K562 (cell line): ENCODE results near the gene GPR78. TPM values are rescaled to one million over a fixed set of nuclear protein-coding genes. Genes with fewer than 3 reads are reported as not detected.

ENCODE experiments used
- ATF7 ChIP-seq: fragments of 450-650 bp; IDR thresholded peaks from 2 replicates; pipeline ENCODE4 v1.7.1; 2014; ENCODE audit warnings: mild to moderate bottlenecking, moderate library complexity
- CEBPB ChIP-seq: fragments of 450-650 bp; IDR thresholded peaks from 2 replicates; pipeline ENCODE4 v1.6.1; 2016; ENCODE audit warnings: missing genetic modification characterization, missing compliant biosample characterization
- E2F3 ChIP-seq: fragments of 250-450 bp; sonication (Bioruptor Pico); IDR thresholded peaks from 2 replicates; pipeline ENCODE4 v1.4.0; 2020; ENCODE audit warnings: mild to moderate bottlenecking
- GTF2E2 ChIP-seq: fragments of 200-800 bp; sonication (Bioruptor generic); IDR thresholded peaks from 2 replicates; pipeline ENCODE4 v1.6.1; 2016; ENCODE audit warnings: missing genetic modification characterization, missing compliant biosample characterization
- HDAC6 ChIP-seq: IDR thresholded peaks from 2 replicates; pipeline ENCODE4 v1.6.1; 2012; ENCODE audit warnings: low read depth, mild to moderate bottlenecking, control low read depth, inconsistent platforms, low read length, moderate library complexity
- HEY1 ChIP-seq: fragments of 250-450 bp; sonication (Bioruptor Pico); IDR thresholded peaks from 2 replicates; pipeline ENCODE4 v1.5.0; 2020; ENCODE audit warnings: mild to moderate bottlenecking, moderate library complexity, borderline replicate concordance
- MCM7 ChIP-seq, 2 experiments: fragments of 450-650 bp; IDR thresholded peaks; 2 replicates each; pipeline ENCODE4 v1.6.1; 2016 to 2018
- NFRKB ChIP-seq: fragments of 450-650 bp; IDR thresholded peaks from 2 replicates; pipeline ENCODE4 v1.6.1; 2016; ENCODE audit warnings: low read depth
- RFX5 ChIP-seq: IDR thresholded peaks from 2 replicates; pipeline ENCODE4 v1.6.1; 2011; ENCODE audit warnings: low read depth, mild to moderate bottlenecking, improper control_type of control experiment, low read length
- SIRT6 ChIP-seq: IDR thresholded peaks from one replicate; pipeline ENCODE4 v1.6.1; 2012; ENCODE audit warnings: low read depth, mild to moderate bottlenecking, control low read depth, inconsistent platforms, low read length, moderate library complexity
- SNIP1 ChIP-seq: fragments of 450-650 bp; IDR thresholded peaks from 2 replicates; pipeline ENCODE4 v1.7.1; 2017; ENCODE audit warnings: low read depth, mild to moderate bottlenecking
- ZNF282 ChIP-seq: sonication (generic); formaldehyde crosslinking; IDR thresholded peaks from 2 replicates; pipeline ENCODE4 v1.8.1; 2023; ENCODE audit warnings: missing genetic modification reagents
- ZNF436 ChIP-seq: fragments of 250-450, 450-650 bp; sonication (Bioruptor Pico); formaldehyde crosslinking; IDR thresholded peaks from 2 replicates; pipeline ENCODE4 v1.7.0; 2020; ENCODE audit warnings: mild to moderate bottlenecking
- ZNF644 ChIP-seq: fragments of 200-800 bp; sonication (Bioruptor generic); IDR thresholded peaks from 2 replicates; pipeline ENCODE4 v1.6.1; 2016; ENCODE audit warnings: low read depth, missing genetic modification characterization, missing compliant biosample characterization
- polyA plus RNA-seq, 8 experiments: library from polyadenylated mRNA; depleted of rRNA in 4 of 8; stranded (reverse) in 5 of 8; unstranded in 3 of 8; fragments of >200 nt; fragmentation: Nextera tagmentation in 2 of 8; fragmentation: Illumina TruSeq in 1 of 8; extraction: Ambion mirVana in 2 of 8; extraction: Trizol in 1 of 8; gene quantifications; 2 replicates each; pipeline versions ENCODE4 v1.2.1 to v1.2.3, GENCODE V29; 2011 to 2014; ENCODE audit warnings: inconsistent platforms in 1 of 8, missing spikeins in 1 of 8
- total RNA-seq, 7 experiments: library from RNA; depleted of rRNA in 6 of 7; stranded (reverse); fragments of >200 nt in 6 of 7; fragmentation: Illumina TruSeq in 2 of 7; extraction: Trizol in 2 of 7; gene quantifications; 2 replicates each; pipeline versions ENCODE4 v1.2.1 to v1.2.3, GENCODE V29; 2011 to 2021; ENCODE audit warnings: low replicate concordance in 1 of 7
- TF ChIP-seq, protein P1 (sequence below): fragments of 250-450 bp; sonication (Bioruptor Pico); IDR thresholded peaks from 2 replicates; pipeline ENCODE4 v1.8.0; 2021; ENCODE audit warnings: moderate library complexity, mild to moderate bottlenecking, inconsistent platforms
- TF ChIP-seq, protein P2 (sequence below): fragments of 450-650 bp; IDR thresholded peaks from 2 replicates; pipeline ENCODE4 v1.6.1; 2018; ENCODE audit warnings: mild to moderate bottlenecking, low read depth; ENCODE audit not compliant: partially characterized antibody
- TF ChIP-seq, protein P3 (sequence below): IDR thresholded peaks from 2 replicates; pipeline ENCODE4 v1.6.1; 2016; ENCODE audit warnings: missing genetic modification characterization, missing compliant biosample characterization
- TF ChIP-seq, protein P4 (sequence below), 2 experiments: fragments of 450-650 bp; conservative IDR thresholded peaks; 2 replicates each; pipeline ENCODE4 v1.6.1; 2017; ENCODE audit warnings: mild to moderate bottlenecking in 2 of 2, moderate library complexity in 2 of 2
- TF ChIP-seq, protein P5 (sequence below): fragments of 250-450 bp; sonication (Bioruptor Pico); IDR thresholded peaks from 2 replicates; pipeline ENCODE4 v1.5.0; 2021
- TF ChIP-seq, protein P6 (sequence below): sonication (generic); formaldehyde crosslinking; IDR thresholded peaks from 2 replicates; pipeline ENCODE4 v1.8.0; 2022; ENCODE audit warnings: mild to moderate bottlenecking, missing genetic modification reagents, borderline replicate concordance

GPR78 gene
- total and polyA plus RNA-seq, 9 of the 15 experiments (the other 6 are each of a cell fraction or from before 2014, with no cell fraction given), result 0.04 to 0.13 (median 0.07) TPM; not detected in 4

DNA sequence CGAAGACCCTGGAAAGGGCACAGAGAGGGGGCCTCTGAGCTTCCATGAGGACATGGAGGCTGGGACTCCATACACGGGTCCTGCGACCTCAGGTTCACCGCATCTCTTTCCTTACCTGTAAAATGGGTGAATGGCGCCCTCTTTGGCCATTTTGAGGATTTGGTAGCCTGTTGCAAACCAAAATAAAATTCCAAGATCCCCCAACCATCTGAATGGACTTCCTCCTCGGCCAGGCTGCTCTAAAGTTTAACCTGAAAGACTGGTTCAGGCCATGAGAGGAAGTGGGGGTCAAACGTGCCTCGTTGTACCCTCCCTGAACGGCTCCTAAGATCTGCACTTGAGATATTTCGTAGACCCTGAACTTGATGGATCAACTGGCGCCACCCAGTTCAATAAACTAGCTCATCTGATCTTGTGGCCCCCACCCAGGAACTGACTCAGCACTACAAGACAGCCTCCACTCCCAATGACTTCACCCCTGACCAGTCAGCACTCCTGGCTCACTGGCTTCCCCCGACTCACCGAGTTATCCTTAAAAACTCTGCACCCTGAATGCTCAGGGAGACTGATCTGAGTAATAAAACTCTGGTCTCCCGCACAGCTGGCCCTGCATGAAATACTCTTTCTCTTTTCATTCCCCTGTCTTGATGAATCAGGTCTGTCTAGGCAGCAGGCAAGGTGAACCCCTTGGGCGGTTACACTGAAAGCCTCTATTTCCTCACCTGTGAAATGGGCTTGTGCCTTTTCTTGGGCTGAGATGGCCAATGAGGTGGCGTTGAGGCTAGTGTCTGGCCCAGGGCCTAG lies 32.9 kb upstream of the GPR78 start (continued):
- TF ChIP-seq, protein P1, sequence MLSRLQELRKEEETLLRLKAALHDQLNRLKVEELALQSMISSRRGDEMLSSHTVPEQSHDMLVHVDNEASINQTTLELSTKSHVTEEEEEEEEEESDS (CRISPR knock-in tag), result no peak
- TF ChIP-seq, protein P2, sequence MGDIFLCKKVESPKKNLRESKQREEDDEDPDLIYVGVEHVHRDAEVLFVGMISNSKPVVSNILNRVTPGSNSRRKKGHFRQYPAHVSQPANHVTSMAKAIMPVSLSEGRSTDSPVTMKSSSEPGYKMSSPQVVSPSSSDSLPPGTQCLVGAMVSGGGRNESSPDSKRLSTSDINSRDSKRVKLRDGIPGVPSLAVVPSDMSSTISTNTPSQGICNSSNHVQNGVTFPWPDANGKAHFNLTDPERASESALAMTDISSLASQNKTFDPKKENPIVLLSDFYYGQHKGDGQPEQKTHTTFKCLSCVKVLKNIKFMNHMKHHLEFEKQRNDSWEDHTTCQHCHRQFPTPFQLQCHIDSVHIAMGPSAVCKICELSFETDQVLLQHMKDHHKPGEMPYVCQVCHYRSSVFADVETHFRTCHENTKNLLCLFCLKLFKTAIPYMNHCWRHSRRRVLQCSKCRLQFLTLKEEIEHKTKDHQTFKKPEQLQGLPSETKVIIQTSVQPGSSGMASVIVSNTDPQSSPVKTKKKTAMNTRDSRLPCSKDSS, result no peak
- TF ChIP-seq HEY1, result no peak
- no peak for TF ChIP-seq ZNF282
- no peak for TF ChIP-seq SNIP1
- no peak for TF ChIP-seq MCM7 (IDR thresholded peaks at IDR 0.05)
- TF ChIP-seq, protein P3, sequence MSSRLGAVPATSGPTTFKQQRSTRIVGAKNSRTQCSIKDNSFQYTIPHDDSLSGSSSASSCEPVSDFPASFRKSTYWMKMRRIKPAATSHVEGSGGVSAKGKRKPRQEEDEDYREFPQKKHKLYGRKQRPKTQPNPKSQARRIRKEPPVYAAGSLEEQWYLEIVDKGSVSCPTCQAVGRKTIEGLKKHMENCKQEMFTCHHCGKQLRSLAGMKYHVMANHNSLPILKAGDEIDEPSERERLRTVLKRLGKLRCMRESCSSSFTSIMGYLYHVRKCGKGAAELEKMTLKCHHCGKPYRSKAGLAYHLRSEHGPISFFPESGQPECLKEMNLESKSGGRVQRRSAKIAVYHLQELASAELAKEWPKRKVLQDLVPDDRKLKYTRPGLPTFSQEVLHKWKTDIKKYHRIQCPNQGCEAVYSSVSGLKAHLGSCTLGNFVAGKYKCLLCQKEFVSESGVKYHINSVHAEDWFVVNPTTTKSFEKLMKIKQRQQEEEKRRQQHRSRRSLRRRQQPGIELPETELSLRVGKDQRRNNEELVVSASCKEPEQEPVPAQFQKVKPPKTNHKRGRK (tag), result no peak
- no peak for TF ChIP-seq RFX5
- no peak for TF ChIP-seq CEBPB (tag)
- TF ChIP-seq ATF7, result peak; percentile 96
- TF ChIP-seq, protein P4, sequence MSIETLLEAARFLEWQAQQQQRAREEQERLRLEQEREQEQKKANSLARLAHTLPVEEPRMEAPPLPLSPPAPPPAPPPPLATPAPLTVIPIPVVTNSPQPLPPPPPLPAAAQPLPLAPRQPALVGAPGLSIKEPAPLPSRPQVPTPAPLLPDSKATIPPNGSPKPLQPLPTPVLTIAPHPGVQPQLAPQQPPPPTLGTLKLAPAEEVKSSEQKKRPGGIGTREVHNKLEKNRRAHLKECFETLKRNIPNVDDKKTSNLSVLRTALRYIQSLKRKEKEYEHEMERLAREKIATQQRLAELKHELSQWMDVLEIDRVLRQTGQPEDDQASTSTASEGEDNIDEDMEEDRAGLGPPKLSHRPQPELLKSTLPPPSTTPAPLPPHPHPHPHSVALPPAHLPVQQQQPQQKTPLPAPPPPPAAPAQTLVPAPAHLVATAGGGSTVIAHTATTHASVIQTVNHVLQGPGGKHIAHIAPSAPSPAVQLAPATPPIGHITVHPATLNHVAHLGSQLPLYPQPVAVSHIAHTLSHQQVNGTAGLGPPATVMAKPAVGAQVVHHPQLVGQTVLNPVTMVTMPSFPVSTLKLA (conservative IDR thresholded peaks at IDR 0.05), result no peak; a peak in 1 of 4 replicates
- peak; percentile 50; the same call in 1 of the 2 replicates for TF ChIP-seq NFRKB
- TF ChIP-seq HDAC6, result no peak
- TF ChIP-seq, protein P5, sequence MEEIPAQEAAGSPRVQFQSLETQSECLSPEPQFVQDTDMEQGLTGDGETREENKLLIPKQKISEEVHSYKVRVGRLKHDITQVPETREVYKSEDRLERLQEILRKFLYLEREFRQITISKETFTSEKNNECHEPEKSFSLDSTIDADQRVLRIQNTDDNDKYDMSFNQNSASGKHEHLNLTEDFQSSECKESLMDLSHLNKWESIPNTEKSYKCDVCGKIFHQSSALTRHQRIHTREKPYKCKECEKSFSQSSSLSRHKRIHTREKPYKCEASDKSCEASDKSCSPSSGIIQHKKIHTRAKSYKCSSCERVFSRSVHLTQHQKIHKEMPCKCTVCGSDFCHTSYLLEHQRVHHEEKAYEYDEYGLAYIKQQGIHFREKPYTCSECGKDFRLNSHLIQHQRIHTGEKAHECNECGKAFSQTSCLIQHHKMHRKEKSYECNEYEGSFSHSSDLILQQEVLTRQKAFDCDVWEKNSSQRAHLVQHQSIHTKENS (CRISPR knock-in tag), result no peak
- TF ChIP-seq, protein P6, sequence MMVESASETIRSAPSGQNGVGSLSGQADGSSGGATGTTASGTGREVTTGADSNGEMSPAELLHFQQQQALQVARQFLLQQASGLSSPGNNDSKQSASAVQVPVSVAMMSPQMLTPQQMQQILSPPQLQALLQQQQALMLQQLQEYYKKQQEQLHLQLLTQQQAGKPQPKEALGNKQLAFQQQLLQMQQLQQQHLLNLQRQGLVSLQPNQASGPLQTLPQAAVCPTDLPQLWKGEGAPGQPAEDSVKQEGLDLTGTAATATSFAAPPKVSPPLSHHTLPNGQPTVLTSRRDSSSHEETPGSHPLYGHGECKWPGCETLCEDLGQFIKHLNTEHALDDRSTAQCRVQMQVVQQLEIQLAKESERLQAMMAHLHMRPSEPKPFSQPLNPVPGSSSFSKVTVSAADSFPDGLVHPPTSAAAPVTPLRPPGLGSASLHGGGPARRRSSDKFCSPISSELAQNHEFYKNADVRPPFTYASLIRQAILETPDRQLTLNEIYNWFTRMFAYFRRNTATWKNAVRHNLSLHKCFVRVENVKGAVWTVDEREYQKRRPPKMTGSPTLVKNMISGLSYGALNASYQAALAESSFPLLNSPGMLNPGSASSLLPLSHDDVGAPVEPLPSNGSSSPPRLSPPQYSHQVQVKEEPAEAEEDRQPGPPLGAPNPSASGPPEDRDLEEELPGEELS, result no peak
- TF ChIP-seq SIRT6, result no peak
- no peak for TF ChIP-seq GTF2E2 (tag)
- TF ChIP-seq ZNF644, result no peak
- no peak for TF ChIP-seq ZNF436
- TF ChIP-seq E2F3 (CRISPR knock-in tag), result no peak
